HCT116 (cell line): ENCODE measurements around the gene NSF.

Experiments
- CTCF ChIP-seq, 3 experiments: fragments of 200-600 bp in 1 of 3; sonication (generic) in 1 of 3; IDR thresholded peaks in 2 of 3; conservative IDR thresholded peaks in 1 of 3; 2 replicates each; pipeline ENCODE4 v1.5.1; 2012 to 2017; ENCODE audit warnings: low read depth in 2 of 3, low read length in 2 of 3, antibody characterized with exemption in 1 of 3, borderline replicate concordance in 1 of 3, control low read depth in 1 of 3, mild to moderate bottlenecking in 1 of 3, mixed read lengths in 1 of 3, mixed run types in 1 of 3, moderate library complexity in 1 of 3; ENCODE audit not compliant: insufficient read depth in 1 of 3
- FOSL1 ChIP-seq: IDR thresholded peaks from 2 replicates; pipeline ENCODE4 v1.6.1; 2012; ENCODE audit warnings: low read depth
- JUND ChIP-seq: IDR thresholded peaks from 2 replicates; pipeline ENCODE4 v1.6.1; 2012
- POLR2A ChIP-seq: IDR thresholded peaks from 2 replicates; pipeline ENCODE4 v1.7.0; 2011; ENCODE audit warnings: borderline replicate concordance; ENCODE audit not compliant: insufficient read depth, insufficient read length; ENCODE audit errors: extremely low read depth
- SP1 ChIP-seq: IDR thresholded peaks from 2 replicates; pipeline ENCODE4 v1.6.1; 2012; ENCODE audit warnings: low read depth

GRCh38 chr17:46770818-46771560 is 180.5 kb downstream of the NSF start:
- TF ChIP-seq CTCF (IDR thresholded peaks at IDR 0.05 in 2 of 3, conservative IDR thresholded peaks at IDR 0.05 in 1 of 3; ENCODE audit: borderline replicate concordance in 1 of 3, insufficient read depth in 1 of 3, low read depth in 2 of 3, low read length in 2 of 3) (no peak), POLR2A (no peak), SP1 (no peak), JUND (no peak), FOSL1 (peak; percentile 29; the same call in 1 of the 2 replicates)
